CD4-positive, alpha-beta T cell treated with Interleukin-17A for 4 hours (primary cell): ENCODE data around the gene KMT5C.

Source experiments
- DNase-seq: peaks from one replicate; pipeline ENCODE4 v3.0.0-alpha.2; 2020; ENCODE audit warnings: mixed read lengths

KMT5C gene

GRCh38 chr19:55339105-55339888 is at the start of gene KMT5C:
TSS of gene KMT5C (plus strand) at chr19:55339876. CDS start at chr19:55341937, 2,061 bp downstream.
- peak; percentile 100 for DNase-seq

- DNase-seq = no peak
Measured at GRCh38 chr19:55297267-55297666, 42.4 kb upstream of the KMT5C start.

GRCh38 chr19:55299991-55300390 is 39.7 kb upstream of the KMT5C start:
- no peak for DNase-seq

- no peak for DNase-seq
Measured at GRCh38 chr19:55300886-55301458, 38.7 kb upstream of the KMT5C start.

GRCh38 chr19:55301459-55302317 is 38.0 kb upstream of the KMT5C start:
- peak; percentile 97 for DNase-seq

- DNase-seq = no peak
Measured at GRCh38 chr19:55302318-55302703, 37.4 kb upstream of the KMT5C start.

- DNase-seq = no peak
Measured at GRCh38 chr19:55303477-55303876, 36.2 kb upstream of the KMT5C start.

- DNase-seq = peak; percentile 34
Measured at GRCh38 chr19:55304279-55304978, 35.2 kb upstream of the KMT5C start.

- no peak for DNase-seq
Measured at GRCh38 chr19:55304980-55305379, 34.7 kb upstream of the KMT5C start.

GRCh38 chr19:55305491-55305890 is 34.2 kb upstream of the KMT5C start:
- peak; percentile 63 for DNase-seq

GRCh38 chr19:55305983-55306562 is 33.6 kb upstream of the KMT5C start:
- no peak for DNase-seq

- DNase-seq = no peak
Measured at GRCh38 chr19:55306712-55307111, 33.0 kb upstream of the KMT5C start.

- DNase-seq = no peak
Measured at GRCh38 chr19:55308281-55308680, 31.4 kb upstream of the KMT5C start.

GRCh38 chr19:55309448-55309847 is 30.2 kb upstream of the KMT5C start:
- DNase-seq = no peak

- DNase-seq = no peak
Measured at GRCh38 chr19:55310498-55310897, 29.2 kb upstream of the KMT5C start.

GRCh38 chr19:55311397-55311796 is 28.3 kb upstream of the KMT5C start:
- DNase-seq = no peak

- DNase-seq = no peak
Measured at GRCh38 chr19:55311797-55312196, 27.9 kb upstream of the KMT5C start.

- DNase-seq = no peak
Measured at GRCh38 chr19:55312621-55313512, 26.8 kb upstream of the KMT5C start.

GRCh38 chr19:55314396-55314795 is 25.3 kb upstream of the KMT5C start:
- DNase-seq = no peak

GRCh38 chr19:55315956-55316525 is 23.6 kb upstream of the KMT5C start:
- DNase-seq = no peak

- no peak for DNase-seq
Measured at GRCh38 chr19:55316646-55317045, 23.0 kb upstream of the KMT5C start.
